ENCODE data around the gene LRRC59. TPM values are rescaled to one million over a fixed set of nuclear protein-coding genes. Genes with fewer than 3 reads are reported as not detected.

LRRC59 gene
- polyA plus RNA-seq, 1 donor (not counting 4 experiments of a cell fraction or from before 2014, with no cell fraction given) = 152 TPM

DNA sequence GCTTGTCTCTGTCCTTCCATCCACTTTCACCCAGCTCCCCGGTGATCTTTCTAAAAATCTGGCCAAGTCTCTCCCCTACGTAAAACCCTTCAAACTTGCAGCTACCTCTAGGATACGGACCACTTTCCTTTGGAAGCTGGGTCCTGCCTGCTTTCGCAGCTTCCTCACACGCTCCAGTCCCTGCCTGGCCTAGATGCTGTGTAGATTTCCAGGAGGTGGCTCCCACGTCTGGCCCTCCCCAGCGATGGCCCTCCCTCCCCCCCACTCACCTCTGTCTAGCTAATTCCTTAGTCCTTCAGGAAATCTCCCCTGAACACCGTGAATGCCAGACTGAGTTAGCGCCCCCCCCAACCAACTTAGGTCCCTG lies 579 bp upstream of the LRRC59 start:
- Histone ChIP-seq H3K27ac (ENCODE audit: control insufficient read depth, insufficient read depth, low read length) (no peak overlapping the region), H3K9me1 (ENCODE audit: control insufficient read depth, extremely low read depth, insufficient read depth, low read length) (no peaks in the 10 kb centered on the region), H3K4me1 (ENCODE audit: control insufficient read depth, extremely low read depth, insufficient read depth, low read length) (peaks cover 17% of the 10 kb centered on the region), H3K4me2 (ENCODE audit: control insufficient read depth, extremely low read depth, insufficient read depth, low read depth, low read length) (peak overlapping the region; percentile 69), H4K20me1 (ENCODE audit: control insufficient read depth, extremely low read depth, insufficient read depth, low read length) (peaks cover 8% of the 10 kb centered on the region), H2AFZ (ENCODE audit: control insufficient read depth, low read length) (no peak overlapping the region), H3K9ac (ENCODE audit: control insufficient read depth, extremely low read depth, insufficient read depth, low read length) (no peak overlapping the region), H3K79me2 (ENCODE audit: control insufficient read depth, insufficient read depth, low read length) (peaks cover 45% of the 10 kb centered on the region), H3K4me3 (ENCODE audit: control insufficient read depth in 2 of 3, extremely low read depth in 1 of 3, insufficient read depth in 2 of 3, low read depth in 1 of 3, low read length in 3 of 3) (no peak overlapping the region), H3K27me3 (ENCODE audit: control insufficient read depth, extremely low read depth, insufficient read depth, low read length) (no peaks in the 10 kb centered on the region), H3K9me3 (ENCODE audit: control insufficient read depth, low read depth, low read length) (no peaks in the 10 kb centered on the region), H3K36me3 (ENCODE audit: control insufficient read depth in 2 of 2, extremely low read depth in 1 of 2, insufficient read depth in 2 of 2, low read length in 2 of 2) (peaks cover 16 to 25% of the 10 kb centered on the region in 2 experiments)
- FAIRE-seq = no peak
- TF ChIP-seq, protein P1, sequence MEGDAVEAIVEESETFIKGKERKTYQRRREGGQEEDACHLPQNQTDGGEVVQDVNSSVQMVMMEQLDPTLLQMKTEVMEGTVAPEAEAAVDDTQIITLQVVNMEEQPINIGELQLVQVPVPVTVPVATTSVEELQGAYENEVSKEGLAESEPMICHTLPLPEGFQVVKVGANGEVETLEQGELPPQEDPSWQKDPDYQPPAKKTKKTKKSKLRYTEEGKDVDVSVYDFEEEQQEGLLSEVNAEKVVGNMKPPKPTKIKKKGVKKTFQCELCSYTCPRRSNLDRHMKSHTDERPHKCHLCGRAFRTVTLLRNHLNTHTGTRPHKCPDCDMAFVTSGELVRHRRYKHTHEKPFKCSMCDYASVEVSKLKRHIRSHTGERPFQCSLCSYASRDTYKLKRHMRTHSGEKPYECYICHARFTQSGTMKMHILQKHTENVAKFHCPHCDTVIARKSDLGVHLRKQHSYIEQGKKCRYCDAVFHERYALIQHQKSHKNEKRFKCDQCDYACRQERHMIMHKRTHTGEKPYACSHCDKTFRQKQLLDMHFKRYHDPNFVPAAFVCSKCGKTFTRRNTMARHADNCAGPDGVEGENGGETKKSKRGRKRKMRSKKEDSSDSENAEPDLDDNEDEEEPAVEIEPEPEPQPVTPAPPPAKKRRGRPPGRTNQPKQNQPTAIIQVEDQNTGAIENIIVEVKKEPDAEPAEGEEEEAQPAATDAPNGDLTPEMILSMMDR (optimal IDR thresholded peaks at IDR 0.05 in 1 of 3, IDR thresholded peaks at IDR 0.05 in 1 of 3, conservative IDR thresholded peaks at IDR 0.05 in 1 of 3; ENCODE audit: extremely low read depth in 1 of 3, insufficient read depth in 2 of 3, low read length in 3 of 3) = no peak
- no peak for TF ChIP-seq EZH2 (IDR thresholded peaks at IDR 0.05; ENCODE audit: low read length)
- dilution Hi-C loops (cut with MboI; ENCODE audit: extremely low pct_ligation_motif_present, low sequenced_read_pairs) = no loop called here
- DNase-seq (ENCODE audit: low read depth, low spot score) = no peak

DNA sequence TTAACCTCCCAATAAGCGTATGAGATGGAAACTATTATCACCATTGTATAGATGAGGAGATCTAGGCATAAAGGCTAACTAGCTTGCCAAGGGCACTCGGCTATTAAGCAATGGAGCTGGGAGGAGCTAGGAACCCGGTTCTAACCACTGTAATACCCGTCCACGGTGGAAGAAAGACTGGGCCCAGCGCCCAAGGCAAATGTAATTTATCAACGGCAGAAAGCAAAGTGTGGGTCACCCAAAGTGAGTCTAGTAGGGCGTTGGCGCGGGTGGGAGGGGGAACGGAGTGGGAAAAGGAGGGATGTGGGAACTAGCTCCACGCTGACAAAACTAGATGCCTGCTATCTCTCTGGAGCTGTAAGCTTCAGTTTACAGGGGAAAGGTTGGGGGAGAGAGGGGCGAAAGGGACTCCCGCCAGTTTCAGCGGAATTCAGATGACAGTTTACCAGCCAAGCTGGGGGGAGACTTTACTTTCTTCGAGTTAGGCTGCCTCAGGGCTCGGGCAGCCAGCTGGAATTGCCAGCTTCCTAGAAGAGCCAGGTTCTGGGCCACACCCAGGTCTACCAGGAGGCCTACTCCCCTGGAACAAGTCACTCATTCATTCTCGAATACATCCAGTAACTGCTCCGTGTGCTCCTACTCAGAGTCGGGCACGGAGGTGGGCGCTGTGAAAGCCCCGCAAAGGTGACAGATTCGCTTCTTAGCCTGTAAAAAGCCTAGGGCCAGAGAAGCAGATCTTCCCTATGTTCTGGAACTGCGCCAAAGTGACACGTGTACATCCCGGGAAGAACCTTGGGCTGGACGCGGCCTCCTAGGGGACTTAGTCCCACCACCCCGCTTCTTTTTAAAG lies 837 bp downstream of the LRRC59 start:
- H3K79me2 ChIP-seq (ENCODE audit: control insufficient read depth, insufficient read depth, low read length) = peaks cover 54% of the 10 kb centered on the region
- no peaks in the 10 kb centered on the region for H3K9me1 ChIP-seq (ENCODE audit: control insufficient read depth, extremely low read depth, insufficient read depth, low read length)
- no peak overlapping the region for H2AFZ ChIP-seq (ENCODE audit: control insufficient read depth, low read length)
- H3K4me3 ChIP-seq (ENCODE audit: control insufficient read depth in 2 of 3, extremely low read depth in 1 of 3, insufficient read depth in 2 of 3, low read depth in 1 of 3, low read length in 3 of 3) = peak overlapping the region; percentile 88 to 97 (median 95)
- H4K20me1 ChIP-seq (ENCODE audit: control insufficient read depth, extremely low read depth, insufficient read depth, low read length) = peaks cover 8% of the 10 kb centered on the region
- H3K27ac ChIP-seq (ENCODE audit: control insufficient read depth, insufficient read depth, low read length) = peak overlapping the region; percentile 89
- H3K9me3 ChIP-seq (ENCODE audit: control insufficient read depth, low read depth, low read length) = no peaks in the 10 kb centered on the region
- FAIRE-seq (no peak), DNase-seq (ENCODE audit: low read depth, low spot score) (no peak)
- dilution Hi-C loops (cut with MboI; ENCODE audit: extremely low pct_ligation_motif_present, low sequenced_read_pairs) = no loop called here
- peak overlapping the region; percentile 95 for H3K4me2 ChIP-seq (ENCODE audit: control insufficient read depth, extremely low read depth, insufficient read depth, low read depth, low read length)
- TF ChIP-seq, protein P1 (optimal IDR thresholded peaks at IDR 0.05 in 1 of 3, IDR thresholded peaks at IDR 0.05 in 1 of 3, conservative IDR thresholded peaks at IDR 0.05 in 1 of 3; ENCODE audit: extremely low read depth in 1 of 3, insufficient read depth in 2 of 3, low read length in 3 of 3) = no peak
- TF ChIP-seq EZH2 (IDR thresholded peaks at IDR 0.05; ENCODE audit: low read length) = no peak
- H3K9ac ChIP-seq (ENCODE audit: control insufficient read depth, extremely low read depth, insufficient read depth, low read length) = peak overlapping the region; percentile 98
- no peaks in the 10 kb centered on the region for H3K27me3 ChIP-seq (ENCODE audit: control insufficient read depth, extremely low read depth, insufficient read depth, low read length)
- peaks cover 22 to 39% of the 10 kb centered on the region in 2 experiments for H3K36me3 ChIP-seq (ENCODE audit: control insufficient read depth in 2 of 2, extremely low read depth in 1 of 2, insufficient read depth in 2 of 2, low read length in 2 of 2)
- peaks cover 17% of the 10 kb centered on the region for H3K4me1 ChIP-seq (ENCODE audit: control insufficient read depth, extremely low read depth, insufficient read depth, low read length)
